Neutrophil (primary cell): ENCODE data around the gene TFR2.
A peak's percentile ranks its signal among the peaks of the same experiment; 100 is the strongest.

Experiments
- H3K27ac ChIP-seq: fragments of 200-600 bp; sonication (generic); 2 replicates; pipeline ENCODE4 v1.5.1; 2016; ENCODE audit warnings: mild to moderate bottlenecking, moderate library complexity
- H3K27me3 ChIP-seq: fragments of 200-600 bp; sonication (generic); 2 replicates; pipeline ENCODE4 v1.6.0; 2016; ENCODE audit warnings: mild to moderate bottlenecking
- H3K36me3 ChIP-seq: fragments of 200-600 bp; sonication (generic); 2 replicates; pipeline ENCODE4 v1.5.1; 2017
- H3K4me1 ChIP-seq, 2 experiments: fragments of 200-600 bp in 1 of 2; sonication (generic) in 1 of 2; 1 replicate in 1 of 2; 2 replicates in 1 of 2; pipeline versions ENCODE4 v1.5.1 to v1.6.1; 2013 to 2016; ENCODE audit warnings: low read depth in 1 of 2, low read length in 1 of 2, mild to moderate bottlenecking in 1 of 2, moderate library complexity in 1 of 2; ENCODE audit not compliant: control insufficient read depth in 1 of 2, insufficient read depth in 1 of 2
- H3K4me3 ChIP-seq, 2 experiments: fragments of 200-600 bp in 1 of 2; sonication (generic) in 1 of 2; 1 replicate in 1 of 2; 2 replicates in 1 of 2; pipeline ENCODE4 v1.5.1; 2013 to 2016; ENCODE audit warnings: low read depth in 1 of 2, low read length in 1 of 2, mild to moderate bottlenecking in 1 of 2, moderate library complexity in 1 of 2
- H3K9me3 ChIP-seq: fragments of 200-600 bp; sonication (generic); 2 replicates; pipeline ENCODE4 v1.5.1; 2016
- CTCF ChIP-seq: fragments of 200-600 bp; sonication (generic); IDR thresholded peaks from 2 replicates; pipeline ENCODE4 v1.5.1; 2016; ENCODE audit warnings: antibody characterized with exemption

Gene TFR2

GRCh38 chr7:100679927-100680575 is 38.7 kb upstream of the TFR2 start:
- Histone ChIP-seq H3K4me1 (peaks cover 43 to 53% of the 10 kb centered on the region in 2 experiments), H3K27me3 (no peaks in the 10 kb centered on the region), H3K4me3 (no peak overlapping the region), H3K9me3 (peaks cover 6% of the 10 kb centered on the region), H3K27ac (peak overlapping the region; percentile 100), H3K36me3 (peaks cover 92% of the 10 kb centered on the region)
- TF ChIP-seq CTCF: no peak

GRCh38 chr7:100679129-100679926 is 38.0 kb upstream of the TFR2 start:
- Histone ChIP-seq H3K36me3 (peaks cover 84% of the 10 kb centered on the region), H3K27me3 (no peaks in the 10 kb centered on the region), H3K9me3 (peaks cover 6% of the 10 kb centered on the region), H3K4me3 (peak overlapping the region in 1 of 2 experiments; percentile 18), H3K4me1 (peaks cover 43 to 53% of the 10 kb centered on the region in 2 experiments), H3K27ac (peak overlapping the region; percentile 100)
- TF ChIP-seq CTCF: no peak

GRCh38 chr7:100678291-100678984 is 37.1 kb upstream of the TFR2 start:
- H3K36me3 ChIP-seq: peaks cover 76% of the 10 kb centered on the region
- peaks cover 43 to 53% of the 10 kb centered on the region in 2 experiments for H3K4me1 ChIP-seq
- peaks cover 6% of the 10 kb centered on the region for H3K9me3 ChIP-seq
- peak overlapping the region; percentile 100 for H3K27ac ChIP-seq
- H3K4me3 ChIP-seq: peak overlapping the region in 1 of 2 experiments; percentile 18
- TF ChIP-seq CTCF: no peak
- H3K27me3 ChIP-seq: no peaks in the 10 kb centered on the region

- H3K36me3 ChIP-seq: peaks cover 67% of the 10 kb centered on the region
- peak overlapping the region; percentile 100 for H3K27ac ChIP-seq
- peaks cover 6% of the 10 kb centered on the region for H3K9me3 ChIP-seq
- no peak overlapping the region for H3K4me3 ChIP-seq
- peaks cover 48 to 60% of the 10 kb centered on the region in 2 experiments for H3K4me1 ChIP-seq
- no peaks in the 10 kb centered on the region for H3K27me3 ChIP-seq
- TF ChIP-seq CTCF: no peak
Measured at GRCh38 chr7:100677308-100678267, 36.2 kb upstream of the TFR2 start.
